GM12892 (cell line): Measurements from ENCODE around the gene RELN.

Experiments
- POLR2A ChIP-seq: IDR thresholded peaks from 2 replicates; pipeline ENCODE4 v1.6.1; 2011; ENCODE audit warnings: low read depth, low read length, control low read depth
- POLR2AphosphoS5 ChIP-seq: IDR thresholded peaks from 2 replicates; pipeline ENCODE4 v1.6.1; 2011; ENCODE audit warnings: low read depth, low read length, control low read depth
- TAF1 ChIP-seq: IDR thresholded peaks from 2 replicates; pipeline ENCODE4 v1.6.1; 2011; ENCODE audit warnings: low read depth, mild to moderate bottlenecking, control low read depth, low read length, borderline replicate concordance

DNA sequence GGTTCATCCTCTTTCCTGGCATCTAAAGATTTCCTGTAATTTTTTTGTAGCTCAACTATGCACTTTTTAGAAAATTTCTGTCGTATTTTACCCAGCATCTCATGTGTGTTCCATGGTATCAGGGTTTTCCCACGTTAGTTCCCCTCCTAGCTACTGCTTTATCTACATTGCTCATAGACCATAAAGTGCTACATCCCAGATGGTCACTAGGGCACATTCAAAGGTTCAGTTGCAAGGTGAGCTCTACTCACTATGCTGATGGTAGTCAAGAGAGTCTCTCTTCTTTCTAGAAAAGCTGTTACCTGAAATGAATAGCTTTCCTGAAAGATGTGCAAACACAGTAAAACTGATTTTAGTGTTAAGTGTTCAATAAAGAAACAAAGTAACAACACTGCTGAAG, 33.5 kb downstream of the RELN start:
- TF ChIP-seq POLR2A: no peak
- TF ChIP-seq POLR2AphosphoS5: no peak
- no peak for TF ChIP-seq TAF1
